EL (cell line): ENCODE measurements around the gene SHISA6.

Experiments
- DNase-seq: peaks from one replicate; pipeline ENCODE4 v3.0.0-alpha.2; 2016

Gene SHISA6

GRCh38 chr17:11363565-11364117, 122.6 kb downstream of the SHISA6 start:
- DNase-seq, result no peak

DNA sequence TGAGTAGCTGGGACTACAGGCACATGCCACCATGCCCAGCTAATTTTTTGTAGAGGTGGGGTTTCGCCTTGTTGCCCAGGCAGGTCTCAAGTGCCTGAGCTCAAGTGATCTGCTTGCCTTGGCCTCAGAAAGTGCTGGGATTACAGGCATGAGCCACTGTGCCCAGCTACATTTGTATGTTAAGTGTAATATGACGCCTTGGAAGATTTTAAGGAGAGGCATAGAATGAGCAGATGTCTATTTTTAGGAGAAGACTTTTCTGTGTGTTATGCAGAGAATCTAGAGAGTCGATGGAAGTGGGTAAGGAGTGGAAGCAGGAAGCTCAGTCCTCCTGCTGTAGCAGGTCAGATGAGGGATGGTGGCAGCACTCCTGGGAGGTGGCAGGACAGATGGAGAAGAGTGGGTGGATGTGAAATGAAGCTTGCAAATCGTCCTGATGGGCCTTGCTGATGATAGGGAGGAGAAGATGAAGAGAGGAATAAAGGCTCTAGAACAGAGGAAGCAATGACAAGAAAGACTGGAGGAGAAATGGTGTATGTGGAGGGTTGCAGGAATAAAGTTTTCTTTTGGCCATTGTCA, 125.3 kb downstream of the SHISA6 start:
- DNase-seq, result no peak

DNA sequence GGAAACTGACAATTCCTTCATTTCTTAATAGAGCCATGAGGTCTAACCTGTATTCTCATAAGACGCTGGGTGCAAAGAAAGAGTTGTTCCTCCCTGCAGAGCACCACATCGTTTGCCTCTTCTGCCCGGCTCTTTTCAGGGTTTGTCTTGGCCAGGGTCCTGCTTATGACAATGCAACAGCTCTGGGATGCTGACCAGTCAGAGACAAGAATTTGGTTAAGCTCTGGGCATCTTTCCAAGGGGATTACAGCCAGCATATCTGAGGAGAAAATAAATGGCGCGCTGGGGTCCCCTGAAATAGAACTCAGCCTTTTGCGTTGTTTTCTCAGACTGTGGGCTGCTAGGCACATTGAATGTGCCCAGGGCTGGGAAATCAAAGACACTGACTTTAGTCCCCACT, 128.6 kb downstream of the SHISA6 start:
- no peak for DNase-seq

DNA sequence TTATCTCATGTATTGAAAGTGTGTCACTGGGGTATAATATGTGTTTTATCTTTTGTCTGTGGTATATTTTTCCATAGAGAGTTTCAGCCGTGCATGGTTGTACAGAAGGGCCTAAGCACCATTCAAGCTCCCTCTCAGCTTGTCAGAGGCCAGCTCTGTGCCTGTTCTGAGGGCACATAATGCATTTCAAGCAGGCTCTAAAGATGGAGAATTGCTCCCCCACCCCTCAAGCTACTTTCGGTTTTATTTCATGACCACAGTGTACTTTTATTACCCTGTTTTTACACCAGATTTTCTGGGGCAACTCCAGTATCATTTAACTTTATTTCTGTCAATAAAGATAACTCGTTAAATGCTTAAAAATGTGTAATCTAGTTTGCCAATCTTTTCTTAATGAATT, 131.7 kb downstream of the SHISA6 start:
- no peak for DNase-seq

DNA sequence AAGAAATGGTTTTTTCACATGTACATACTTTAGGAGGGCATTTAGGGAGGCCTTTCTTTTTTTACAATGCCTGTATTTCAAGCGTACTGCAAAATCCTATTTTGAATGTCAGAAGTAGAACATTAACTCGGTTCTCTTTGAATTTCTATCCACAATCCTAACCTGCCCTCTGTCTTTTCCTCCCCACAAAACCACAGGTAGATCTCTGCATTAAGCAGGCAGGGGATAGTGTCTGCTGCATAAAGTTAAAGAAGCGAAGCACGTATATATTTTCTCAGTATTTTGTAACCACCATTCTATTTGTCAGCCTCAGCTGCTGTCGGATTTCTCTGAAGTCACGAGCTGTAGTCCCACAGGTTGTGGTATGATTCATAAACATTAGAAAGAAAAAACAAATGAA, 137.5 kb downstream of the SHISA6 start:
- DNase-seq, result no peak

DNA sequence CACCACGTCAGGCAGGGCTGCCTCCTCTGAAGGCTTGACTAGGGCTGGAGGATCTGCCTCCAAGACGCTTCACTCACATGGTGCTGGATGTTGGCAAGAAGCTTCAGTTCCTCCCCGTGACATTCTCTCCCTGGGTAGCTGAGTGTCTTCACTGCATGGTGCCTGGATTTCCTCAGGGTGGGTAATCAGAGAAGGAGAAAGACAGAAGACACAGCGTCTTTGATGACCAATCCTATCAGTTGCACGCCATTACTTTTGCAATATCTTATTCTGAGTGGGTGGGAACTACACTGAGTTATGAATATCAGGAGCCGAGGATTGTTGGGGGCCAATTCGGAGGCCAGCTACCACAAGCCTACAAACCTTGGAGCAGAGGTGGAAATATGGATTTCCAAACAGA, 139.7 kb downstream of the SHISA6 start:
- no peak for DNase-seq

DNA sequence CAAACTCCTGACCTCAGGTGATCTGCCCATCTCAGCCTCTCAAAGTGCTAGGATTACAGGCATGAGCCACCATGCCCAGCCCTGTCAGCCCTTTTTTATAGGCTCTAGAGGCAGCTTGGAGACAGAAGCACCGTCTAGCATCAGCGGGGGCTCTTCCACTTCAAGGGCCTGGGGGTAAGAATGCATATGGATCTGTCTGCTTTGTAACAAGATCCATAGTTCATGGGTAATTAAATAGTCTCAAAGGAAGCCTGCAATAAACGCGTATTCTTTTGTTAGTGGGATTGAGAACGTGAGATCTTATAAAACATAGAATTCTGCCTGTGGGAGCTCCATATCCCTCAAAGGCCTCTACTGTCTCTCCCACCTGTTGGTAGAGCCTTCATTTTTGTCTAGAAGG, 142.1 kb downstream of the SHISA6 start:
- no peak for DNase-seq

DNA sequence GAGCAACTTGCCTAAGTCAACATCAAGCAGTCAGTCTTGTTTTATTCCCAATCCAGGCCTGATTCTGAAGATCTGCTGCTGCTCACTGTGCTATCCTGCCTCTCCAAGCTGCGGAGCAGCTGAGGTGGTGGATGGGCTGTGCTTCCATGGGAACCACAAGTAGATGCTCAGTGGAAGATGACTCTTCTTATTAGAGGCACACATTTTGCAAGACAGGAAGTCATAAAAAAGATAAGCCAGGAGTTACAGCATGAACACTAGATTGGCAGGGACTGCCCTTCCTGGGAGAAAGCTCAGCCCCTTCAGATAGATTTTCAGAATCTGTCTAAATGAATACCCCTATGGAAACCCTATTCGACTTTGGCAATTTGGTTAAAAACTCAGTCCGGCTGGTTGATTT, 143.1 kb downstream of the SHISA6 start:
- no peak for DNase-seq

DNA sequence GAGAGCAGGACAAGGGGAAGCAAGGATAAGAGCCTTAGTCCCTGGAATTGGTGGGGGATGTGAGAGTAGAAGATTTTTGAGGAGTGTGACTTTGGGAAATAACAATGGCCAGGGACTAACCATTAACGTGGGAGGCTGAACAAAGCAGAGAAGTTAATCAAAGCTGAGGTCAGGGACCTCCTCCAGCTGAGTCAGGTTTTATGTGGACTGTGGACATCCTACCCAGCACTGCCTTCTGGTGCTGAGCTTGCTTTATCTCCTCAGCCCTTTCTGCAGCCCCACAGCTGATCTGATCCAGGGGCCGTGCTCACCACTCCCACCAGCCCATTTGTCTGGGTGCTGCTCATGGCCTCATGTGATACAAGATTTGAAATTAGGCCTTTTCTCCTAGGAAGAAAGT, 146.6 kb downstream of the SHISA6 start:
- DNase-seq, result no peak

DNA sequence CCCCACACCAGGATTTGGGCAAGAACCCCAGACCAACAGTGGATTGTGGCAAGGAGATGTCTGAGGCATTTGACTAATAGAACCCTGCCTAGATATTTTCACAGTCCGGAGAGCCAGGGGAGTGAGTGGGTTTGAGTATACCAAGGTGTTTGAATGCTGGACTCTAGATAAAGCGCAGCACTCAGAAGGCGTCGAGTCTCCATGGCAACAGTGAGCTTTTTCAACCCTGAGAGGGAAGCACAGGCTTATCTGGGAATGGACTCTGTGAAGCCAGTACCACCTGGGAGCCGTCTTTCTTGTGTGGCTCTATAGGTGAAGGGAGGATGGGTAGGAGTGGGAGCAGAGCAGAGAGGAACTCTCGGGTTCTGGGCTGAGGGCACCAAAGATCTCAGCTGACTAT, 147.0 kb downstream of the SHISA6 start:
- DNase-seq, result no peak

- DNase-seq, result no peak
Measured at GRCh38 chr17:11389583-11389982, 148.6 kb downstream of the SHISA6 start.

DNA sequence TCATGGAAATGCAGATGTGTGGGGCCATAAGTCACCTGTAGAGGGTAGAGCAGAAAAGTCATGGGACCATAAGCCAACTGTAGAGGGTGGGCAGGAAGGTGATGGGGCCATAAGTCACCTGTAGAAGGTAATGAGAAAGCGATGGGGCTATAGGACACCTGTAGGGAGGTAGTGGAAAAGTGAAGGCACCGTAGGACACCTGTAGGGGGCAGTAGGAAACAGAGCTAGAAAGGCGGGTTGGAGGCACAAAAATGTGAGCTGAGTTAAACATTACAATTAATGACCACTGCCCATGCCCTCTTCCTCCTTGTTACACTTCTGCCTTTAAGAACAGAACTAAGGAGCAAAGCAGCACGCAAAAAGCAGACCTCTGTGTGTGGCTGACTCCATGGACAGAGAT, 150.1 kb downstream of the SHISA6 start:
- no peak for DNase-seq

DNA sequence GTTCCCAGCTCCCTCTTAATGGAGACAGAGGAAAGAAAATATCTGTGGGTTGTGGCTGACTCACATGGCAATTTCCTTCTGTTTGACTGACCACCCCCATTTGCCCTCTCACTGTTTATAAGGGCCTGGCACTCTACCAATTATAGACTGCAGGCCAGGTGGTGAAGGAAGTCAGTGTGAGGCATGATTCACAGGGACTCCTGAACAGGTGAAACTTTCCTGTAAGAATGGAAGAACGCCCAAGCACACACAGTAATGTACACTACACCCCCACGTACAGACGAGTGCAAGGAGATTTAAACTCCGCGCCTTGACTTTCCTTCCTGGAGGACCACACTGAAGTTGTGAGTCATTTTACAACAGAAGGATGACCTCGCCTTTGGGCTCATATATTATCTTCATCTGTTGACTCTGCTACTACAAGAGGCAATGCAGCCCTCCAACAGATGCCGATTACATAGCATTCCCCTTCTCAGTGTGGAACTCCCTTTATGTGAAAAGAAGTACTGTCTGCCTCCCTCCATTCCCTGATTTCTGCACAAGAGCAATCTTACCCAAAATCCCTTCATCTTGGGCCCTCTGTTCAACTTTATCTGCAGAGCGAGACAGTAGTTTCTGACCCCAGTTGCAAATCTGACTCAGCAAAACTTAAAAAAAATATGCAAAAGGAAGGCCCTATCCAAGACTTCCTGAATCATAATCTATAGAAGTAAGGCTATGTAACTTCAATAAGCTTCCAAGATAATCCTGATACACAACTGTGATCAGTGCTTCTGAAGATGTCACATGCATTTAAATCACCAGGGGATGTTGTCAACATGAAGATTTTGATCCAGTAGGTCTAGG, 163.6 kb downstream of the SHISA6 start:
- DNase-seq, result no peak

DNA sequence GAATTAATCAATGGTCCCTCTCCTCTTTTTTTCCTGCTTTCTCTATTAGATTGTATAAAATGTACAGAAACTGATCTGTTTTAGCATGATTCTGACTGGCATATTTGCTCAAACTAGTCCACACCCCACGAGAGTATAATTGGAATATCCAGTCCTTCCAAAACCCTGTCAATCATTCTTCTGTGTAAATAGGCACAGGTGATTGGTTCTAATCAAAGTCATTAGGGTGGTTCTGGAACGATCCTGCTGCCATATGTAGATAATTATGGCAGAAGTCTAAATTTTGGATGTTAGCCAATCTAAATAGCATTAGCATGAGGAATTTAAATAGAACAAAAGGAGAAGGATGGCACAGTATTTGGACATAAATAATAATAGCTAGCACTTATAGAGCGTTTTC, 165.7 kb downstream of the SHISA6 start:
- no peak for DNase-seq

DNA sequence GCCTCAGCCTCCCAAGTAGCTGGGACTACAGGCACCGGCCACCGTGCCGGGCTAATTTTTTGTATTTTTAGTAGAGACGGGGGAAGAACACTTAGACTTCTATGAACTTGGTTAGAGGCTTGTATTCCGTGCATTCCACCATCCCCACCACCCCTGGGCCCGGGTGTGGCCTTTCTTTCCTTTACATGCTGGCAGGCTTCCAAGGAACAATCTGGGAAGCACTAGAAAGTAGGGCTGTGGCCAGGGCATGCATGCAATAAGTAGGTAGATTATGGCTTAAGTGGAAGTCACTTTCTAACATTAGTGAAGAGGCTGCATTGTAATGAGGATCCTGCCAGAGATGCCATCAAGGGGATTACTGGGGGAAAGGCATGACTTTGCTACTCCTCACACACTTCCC, 171.6 kb downstream of the SHISA6 start:
- DNase-seq, result no peak

GRCh38 chr17:11418342-11418741, 177.3 kb downstream of the SHISA6 start:
- DNase-seq, result no peak

- no peak for DNase-seq
Measured at GRCh38 chr17:11430751-11431150, 189.7 kb downstream of the SHISA6 start.

DNA sequence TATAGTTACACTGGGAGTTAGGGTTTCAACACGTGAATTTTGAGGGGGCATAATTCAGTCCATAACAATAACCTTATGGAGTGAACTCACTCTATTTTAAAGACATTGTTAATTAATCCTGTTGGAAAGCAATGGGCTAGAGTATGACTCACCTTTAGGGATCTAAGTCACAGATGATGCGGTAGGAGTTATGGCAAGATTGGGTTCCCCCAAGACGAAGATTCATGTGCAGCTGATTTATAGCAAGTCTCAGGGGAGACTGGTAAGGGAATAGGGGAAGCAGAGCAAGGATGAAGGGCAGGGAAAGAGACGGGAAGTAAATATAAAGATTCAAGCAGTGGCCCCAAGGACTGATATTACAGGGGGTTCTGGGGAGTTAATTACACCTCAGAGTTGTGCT, 197.7 kb downstream of the SHISA6 start:
- DNase-seq, result no peak

DNA sequence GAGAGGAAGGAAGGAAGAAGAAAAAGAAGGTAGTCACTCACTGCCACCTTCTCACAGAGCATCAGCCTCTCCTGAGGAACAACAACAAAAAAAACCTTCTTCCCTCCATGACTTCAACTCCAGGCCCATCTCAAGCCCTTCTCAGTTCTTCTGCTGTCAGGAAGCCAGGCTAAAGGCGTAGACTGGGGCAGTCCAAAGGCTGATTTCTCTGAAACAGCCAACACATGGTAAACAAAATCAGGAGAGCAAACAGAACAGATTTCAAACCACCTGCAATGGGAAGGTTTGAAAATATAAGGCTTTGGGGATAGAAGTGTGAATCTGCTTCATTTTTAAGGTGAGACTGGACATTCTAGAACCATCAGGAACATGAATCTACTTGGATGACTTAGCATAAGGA, 200.0 kb downstream of the SHISA6 start:
- no peak for DNase-seq

GRCh38 chr17:11446316-11446715, 205.3 kb downstream of the SHISA6 start:
- no peak for DNase-seq

DNA sequence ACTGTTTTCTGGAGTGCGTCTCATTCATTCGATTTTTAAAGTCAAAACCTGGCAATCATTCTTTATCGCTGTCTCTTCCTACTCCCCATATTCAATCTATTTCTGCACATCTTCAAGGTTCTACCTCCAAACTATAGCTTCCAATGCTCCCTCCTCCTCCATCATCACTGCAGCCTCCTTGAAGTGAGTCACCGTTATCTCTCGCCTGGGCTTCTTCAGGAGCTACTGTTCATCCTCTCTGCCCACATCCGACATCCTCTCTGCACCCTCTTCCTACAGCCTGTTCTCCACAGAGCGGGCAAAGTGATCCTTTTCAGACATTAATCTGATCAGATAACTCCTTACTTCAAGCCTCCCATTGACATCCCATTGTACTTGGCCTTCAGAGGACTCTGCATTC, 213.1 kb downstream of the SHISA6 start:
- DNase-seq, result no peak

GRCh38 chr17:11458279-11458678, 217.3 kb downstream of the SHISA6 start:
- DNase-seq, result no peak

GRCh38 chr17:11459861-11460331, 218.9 kb downstream of the SHISA6 start:
- DNase-seq, result no peak

DNA sequence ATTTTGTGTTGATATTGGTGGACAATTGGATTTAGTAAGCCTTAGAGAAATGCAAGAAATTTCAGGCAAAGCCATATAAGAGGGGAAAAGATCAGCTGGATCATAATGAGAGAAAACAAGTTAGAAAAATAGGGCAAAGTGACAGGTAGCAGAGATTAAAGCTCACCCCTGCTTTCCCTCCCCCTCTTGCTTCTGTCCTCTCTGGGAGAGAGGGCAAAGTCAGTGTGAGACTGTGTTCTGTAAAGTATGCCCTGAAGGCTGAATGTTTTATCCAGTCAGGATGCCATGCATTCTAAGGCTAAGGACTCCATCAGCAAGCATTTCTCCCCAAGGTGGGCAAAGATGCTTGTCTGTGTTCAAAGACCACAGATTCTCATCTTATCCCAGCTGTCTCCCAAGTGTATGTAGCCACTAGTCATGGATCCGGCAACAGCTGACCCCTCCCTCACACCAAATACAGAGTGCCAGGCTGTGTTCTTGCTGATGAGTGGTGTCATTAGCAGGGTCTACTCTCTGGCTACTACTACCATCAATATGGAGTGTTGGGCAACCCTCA, 221.1 kb downstream of the SHISA6 start:
- DNase-seq, result no peak
